ENCODE data around the gene ARRB1. TPM values are rescaled to one million over a fixed set of nuclear protein-coding genes. Genes with fewer than 3 reads are reported as not detected.
A peak's percentile ranks its signal among the peaks of the same experiment; 100 is the strongest.

Gene ARRB1
- total and polyA plus RNA-seq, 2 of the 13 experiments (the other 11 are each of a cell fraction or from before 2014, with no cell fraction given): 22.5 to 35.7 TPM

DNA sequence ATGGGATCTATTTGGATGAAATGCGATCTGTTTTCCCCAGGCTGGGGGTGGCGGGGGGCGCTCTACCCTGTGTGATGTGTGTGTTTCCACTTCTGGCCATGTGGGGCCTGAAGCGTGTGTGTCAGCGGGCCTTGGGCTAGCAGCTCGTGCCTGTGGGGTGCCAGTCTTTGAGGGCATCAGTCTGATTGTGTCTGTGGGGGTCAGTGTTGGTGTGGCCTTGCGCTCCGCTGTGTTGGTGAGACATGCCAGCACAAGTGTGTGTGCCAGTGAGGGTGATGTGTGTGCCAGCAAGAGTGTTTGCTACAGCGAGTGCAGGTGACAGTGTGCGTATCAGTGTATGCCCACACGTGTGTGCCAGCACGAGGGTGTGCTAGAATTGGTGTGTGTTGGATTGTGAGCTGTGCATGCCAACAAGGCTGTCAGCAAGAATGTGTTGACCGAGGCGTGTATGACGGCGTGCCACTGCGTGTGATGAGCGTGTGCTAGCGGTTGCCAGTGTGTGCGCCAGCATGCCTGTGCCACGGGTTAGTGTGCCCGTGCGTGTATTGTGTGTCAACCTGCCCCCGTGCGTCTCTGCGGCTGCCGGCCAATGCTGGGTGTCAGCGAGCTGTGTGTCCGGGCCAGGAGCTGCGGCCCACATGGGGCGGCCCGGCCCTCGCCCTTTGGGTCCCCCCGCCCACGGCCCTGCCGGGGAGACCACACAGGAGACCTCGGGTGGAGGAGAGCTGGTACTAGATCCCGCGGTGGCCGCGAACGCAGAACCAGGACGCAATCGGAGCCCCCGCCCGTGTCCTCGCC is 519 bp downstream of the ARRB1 start (continued):
- TF ChIP-seq ZNF674 (CRISPR knock-in tag; IDR thresholded peaks at IDR 0.05; ENCODE audit: low read depth) (no peak), MTERF4 (CRISPR knock-in tag; IDR thresholded peaks at IDR 0.05) (no peak), ZNF891 (CRISPR knock-in tag; IDR thresholded peaks at IDR 0.05) (peak; percentile 85), ZNF629 (CRISPR knock-in tag; conservative IDR thresholded peaks at IDR 0.05) (no peak), ZNF256 (CRISPR knock-in tag; conservative IDR thresholded peaks at IDR 0.05) (no peak), ATF6 (CRISPR knock-in tag; conservative IDR thresholded peaks at IDR 0.05) (0 out of 2 replicates have a peak, but pooled peaks have one; percentile 9), GZF1 (CRISPR knock-in tag; IDR thresholded peaks at IDR 0.05) (no peak), ARNT2 (CRISPR knock-in tag; IDR thresholded peaks at IDR 0.05; ENCODE audit: low read depth) (0 out of 2 replicates have a peak, but pooled peaks have one; percentile 18), ZNF747 (CRISPR knock-in tag; IDR thresholded peaks at IDR 0.05; ENCODE audit: borderline replicate concordance) (no peak; the same call in none of the 2 replicates), ZNF501 (CRISPR knock-in tag; IDR thresholded peaks at IDR 0.05) (peak; percentile 16; the same call in 1 of the 2 replicates), RELA (CRISPR knock-in tag; IDR thresholded peaks at IDR 0.05) (no peak), JUNB (CRISPR knock-in tag; IDR thresholded peaks at IDR 0.05; ENCODE audit: borderline replicate concordance) (peak; percentile 56), HIVEP1 (CRISPR knock-in tag; IDR thresholded peaks at IDR 0.05) (no peak; the same call in 1 of the 2 replicates), RORA (CRISPR knock-in tag; IDR thresholded peaks at IDR 0.05) (no peak), HNRNPL (IDR thresholded peaks at IDR 0.05; ENCODE audit: low read depth, low read length) (peak; percentile 98), SPEN (CRISPR knock-in tag; IDR thresholded peaks at IDR 0.05; ENCODE audit: low read depth) (no peak), ZNF543 (CRISPR knock-in tag; IDR thresholded peaks at IDR 0.05) (no peak; the same call in 1 of the 2 replicates), ZNF841 (CRISPR knock-in tag; IDR thresholded peaks at IDR 0.05; ENCODE audit: borderline replicate concordance) (no peak), ZNF746 (CRISPR knock-in tag; IDR thresholded peaks at IDR 0.05) (peak; percentile 53; the same call in 1 of the 2 replicates), ZNF468 (CRISPR knock-in tag; IDR thresholded peaks at IDR 0.05) (no peak), ESRRA (CRISPR knock-in tag; IDR thresholded peaks at IDR 0.05; ENCODE audit: low read depth) (no peak; the same call in 1 of the 2 replicates), CBX5 (CRISPR knock-in tag; IDR thresholded peaks at IDR 0.05; ENCODE audit: borderline replicate concordance) (no peak), ZNF790 (CRISPR knock-in tag; IDR thresholded peaks at IDR 0.05; ENCODE audit: borderline replicate concordance) (0 out of 2 replicates have a peak, but pooled peaks have one; percentile 40)
- TF ChIP-seq, protein P1, sequence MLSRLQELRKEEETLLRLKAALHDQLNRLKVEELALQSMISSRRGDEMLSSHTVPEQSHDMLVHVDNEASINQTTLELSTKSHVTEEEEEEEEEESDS (CRISPR knock-in tag; IDR thresholded peaks at IDR 0.05; ENCODE audit: borderline replicate concordance): no peak
- TF ChIP-seq, protein P2, sequence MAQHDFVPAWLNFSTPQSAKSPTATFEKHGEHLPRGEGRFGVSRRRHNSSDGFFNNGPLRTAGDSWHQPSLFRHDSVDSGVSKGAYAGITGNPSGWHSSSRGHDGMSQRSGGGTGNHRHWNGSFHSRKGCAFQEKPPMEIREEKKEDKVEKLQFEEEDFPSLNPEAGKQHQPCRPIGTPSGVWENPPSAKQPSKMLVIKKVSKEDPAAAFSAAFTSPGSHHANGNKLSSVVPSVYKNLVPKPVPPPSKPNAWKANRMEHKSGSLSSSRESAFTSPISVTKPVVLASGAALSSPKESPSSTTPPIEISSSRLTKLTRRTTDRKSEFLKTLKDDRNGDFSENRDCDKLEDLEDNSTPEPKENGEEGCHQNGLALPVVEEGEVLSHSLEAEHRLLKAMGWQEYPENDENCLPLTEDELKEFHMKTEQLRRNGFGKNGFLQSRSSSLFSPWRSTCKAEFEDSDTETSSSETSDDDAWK (CRISPR knock-in tag; IDR thresholded peaks at IDR 0.05): no peak
